Caco-2 (cell line): ENCODE results near the gene BID. TPM values are rescaled to one million over a fixed set of nuclear protein-coding genes. Genes with fewer than 3 reads are reported as not detected.

Source experiments
- BruUV-seq: library from RNA; stranded (reverse); fragments of 400-500 nt; replicated peaks from 2 replicates; lab custom pipeline; 2021; lab: Mats Ljungman, UMichigan
- CTCF ChIA-PET: fragments of 300-600 bp; sonication (Branson Sonifier 250); formaldehyde crosslinking; loops from one replicate; lab custom pipeline; 2022; ENCODE audit warnings: antibody characterized with exemption; lab: Charles Lee
- POLR2A ChIA-PET: fragments of 300-600 bp; sonication (Branson Sonifier 250); formaldehyde crosslinking; loops from one replicate; lab custom pipeline; 2022; ENCODE audit warnings: antibody characterized with exemption; lab: Charles Lee
- DNase-seq, 2 experiments: peaks; one replicate each; pipeline versions ENCODE4 v3.0.0 to v3.0.0-alpha.2; 2020 to 2022
- H3K27me3 ChIP-seq: replicated peaks from 2 replicates; pipeline ENCODE4 v1.6.0; 2011; ENCODE audit warnings: low read length; ENCODE audit not compliant: control insufficient read depth, insufficient read depth
- H3K36me3 ChIP-seq: 2 replicates; pipeline ENCODE4 v1.5.1; 2011; ENCODE audit warnings: low read length; ENCODE audit not compliant: control insufficient read depth, insufficient read depth
- H3K4me1 ChIP-seq: fragments of 250-450 bp; sonication (Bioruptor Pico); 2 replicates; pipeline ENCODE4 v1.5.1; 2020; ENCODE audit warnings: mild to moderate bottlenecking
- H3K4me3 ChIP-seq: 2 replicates; pipeline ENCODE4 v1.5.1; 2011; ENCODE audit warnings: low read depth, mild to moderate bottlenecking, control low read depth, low read length
- H3K9me3 ChIP-seq: fragments of 250-450 bp; sonication (Bioruptor Pico); 2 replicates; pipeline ENCODE4 v1.5.1; 2020; ENCODE audit warnings: mild to moderate bottlenecking, moderate library complexity
- H3K27ac Mint-ChIP-seq: one replicate; pipeline ENCODE4 v1.8.0; 2022; ENCODE audit warnings: mixed read lengths; ENCODE audit not compliant: unreplicated experiment
- H3K27me3 Mint-ChIP-seq: one replicate; pipeline ENCODE4 v1.8.0; 2022; ENCODE audit warnings: mixed read lengths; ENCODE audit not compliant: insufficient read depth, unreplicated experiment
- H3K36me3 Mint-ChIP-seq: one replicate; pipeline ENCODE4 v1.8.0; 2022; ENCODE audit warnings: mild to moderate bottlenecking, mixed read lengths; ENCODE audit not compliant: insufficient read depth, unreplicated experiment
- H3K4me1 Mint-ChIP-seq: one replicate; pipeline ENCODE4 v1.8.0; 2022; ENCODE audit warnings: low read depth, mixed read lengths; ENCODE audit not compliant: unreplicated experiment
- H3K4me3 Mint-ChIP-seq: one replicate; pipeline ENCODE4 v1.8.0; 2022; ENCODE audit warnings: mild to moderate bottlenecking, moderate library complexity, mixed read lengths; ENCODE audit not compliant: unreplicated experiment
- H3K9me3 Mint-ChIP-seq: one replicate; pipeline ENCODE4 v1.8.0; 2022; ENCODE audit warnings: mixed read lengths; ENCODE audit not compliant: unreplicated experiment
- CTCF ChIP-seq, 2 experiments: fragments of 200-600 bp in 1 of 2; IDR thresholded peaks; 1 replicate in 1 of 2; 2 replicates in 1 of 2; pipeline versions ENCODE4 v1.5.1 to v1.8.0; 2011 to 2022; ENCODE audit warnings: antibody characterized with exemption in 1 of 2, control low read depth in 1 of 2, inconsistent platforms in 1 of 2, low read depth in 1 of 2, low read length in 1 of 2, mild to moderate bottlenecking in 1 of 2, moderate library complexity in 1 of 2; ENCODE audit not compliant: insufficient read depth in 1 of 2, severe bottlenecking in 1 of 2, unreplicated experiment in 1 of 2
- intact Hi-C: fragments of 100-400 bp; cut with micrococcal nuclease; formaldehyde crosslinking; loops from one replicate; pipeline ENCODE4 v1.10.0; 2022; ENCODE audit not compliant: unreplicated experiment
- total RNA-seq: library from RNA; stranded (reverse); gene quantifications from 2 replicates; pipeline ENCODE4 v1.2.3, GENCODE V29; 2022

The BID gene
- total RNA-seq, 1 experiment from 2014 or later, result 28.2 TPM

- Mint-ChIP-seq H3K27me3 (no peaks in the 10 kb centered on the region), H3K4me3 (no peak overlapping the region), H3K36me3 (peaks cover 7% of the 10 kb centered on the region), H3K27ac (no peak overlapping the region), H3K4me1 (peaks cover 32% of the 10 kb centered on the region), H3K9me3 (no peaks in the 10 kb centered on the region)
- no peak for DNase-seq
- POLR2A ChIA-PET, result no interaction called here
- CTCF ChIA-PET, result no interaction called here
- H3K36me3 ChIP-seq, result no peaks in the 10 kb centered on the region
- intact Hi-C loops, result no loop called here
- no peak overlapping the region for H3K4me3 ChIP-seq
- no peaks in the 10 kb centered on the region for H3K9me3 ChIP-seq
- H3K27me3 ChIP-seq, result no peaks in the 10 kb centered on the region
- no peak for TF ChIP-seq CTCF (IDR thresholded peaks at IDR 0.05; ENCODE audit: insufficient read depth in 1 of 2, low read depth in 1 of 2, low read length in 1 of 2, severe bottlenecking in 1 of 2, unreplicated experiment in 1 of 2)
- H3K4me1 ChIP-seq, result peaks cover 9% of the 10 kb centered on the region
- BruUV-seq, result no TSS peak
Observed at GRCh38 chr22:17797721-17798559, 23.7 kb upstream of the BID start.

GRCh38 chr22:17796695-17797094 is 22.4 kb upstream of the BID start:
- BruUV-seq, result no TSS peak
- ChIA-PET POLR2A (no interaction called here), CTCF (no interaction called here)
- H3K4me3 Mint-ChIP-seq, result no peak overlapping the region
- H3K4me1 ChIP-seq, result peaks cover 9% of the 10 kb centered on the region
- no peak overlapping the region for H3K27ac Mint-ChIP-seq
- intact Hi-C loops, result no loop called here
- no peaks in the 10 kb centered on the region for H3K36me3 Mint-ChIP-seq
- H3K27me3 Mint-ChIP-seq, result no peaks in the 10 kb centered on the region
- H3K4me3 ChIP-seq, result no peak overlapping the region
- peaks cover 29% of the 10 kb centered on the region for H3K4me1 Mint-ChIP-seq
- H3K9me3 Mint-ChIP-seq, result no peaks in the 10 kb centered on the region
- DNase-seq, result no peak
- no peaks in the 10 kb centered on the region for H3K36me3 ChIP-seq
- no peaks in the 10 kb centered on the region for H3K9me3 ChIP-seq
- H3K27me3 ChIP-seq, result no peaks in the 10 kb centered on the region
- no peak for TF ChIP-seq CTCF (IDR thresholded peaks at IDR 0.05; ENCODE audit: insufficient read depth in 1 of 2, low read depth in 1 of 2, low read length in 1 of 2, severe bottlenecking in 1 of 2, unreplicated experiment in 1 of 2)

- no peak for DNase-seq
Observed at GRCh38 chr22:17795661-17796548, 21.6 kb upstream of the BID start.

More at GRCh38 chr22:17795661-17796548, 21.6 kb upstream of the BID start:
- BruUV-seq, result no TSS peak
- H3K4me3 ChIP-seq, result no peak overlapping the region
- H3K4me1 ChIP-seq, result peaks cover 9% of the 10 kb centered on the region
- Mint-ChIP-seq H3K4me3 (no peak overlapping the region), H3K27ac (no peak overlapping the region), H3K36me3 (peaks cover 5% of the 10 kb centered on the region), H3K9me3 (no peaks in the 10 kb centered on the region), H3K27me3 (no peaks in the 10 kb centered on the region), H3K4me1 (peaks cover 29% of the 10 kb centered on the region)
- no peaks in the 10 kb centered on the region for H3K9me3 ChIP-seq
- ChIA-PET POLR2A (no interaction called here), CTCF (no interaction called here)
- no peaks in the 10 kb centered on the region for H3K36me3 ChIP-seq
- no peaks in the 10 kb centered on the region for H3K27me3 ChIP-seq
- intact Hi-C loops, result no loop called here
- no peak for TF ChIP-seq CTCF (IDR thresholded peaks at IDR 0.05; ENCODE audit: insufficient read depth in 1 of 2, low read depth in 1 of 2, low read length in 1 of 2, severe bottlenecking in 1 of 2, unreplicated experiment in 1 of 2)
